HepG2 (cell line): Measurements from ENCODE around the gene OR1J1. TPM values are rescaled to one million over a fixed set of nuclear protein-coding genes. Genes with fewer than 3 reads are reported as not detected.

ENCODE experiments used
- ATAC-seq: fragments of 200-7000 bp; cut with Tn5 transposase; 3 replicates; pipeline ENCODE4 v1.9.1; 2020; ENCODE audit warnings: mild to moderate bottlenecking, moderate library complexity
- BruUV-seq: library from RNA; stranded (reverse); fragments of 400-500 nt; replicated peaks from 2 replicates; lab custom pipeline; 2021; lab: Mats Ljungman, UMichigan
- CTCF ChIA-PET: fragments of 300-600 bp; formaldehyde crosslinking; extraction: SDS; loops from one replicate; lab custom pipeline; 2021; ENCODE audit warnings: low total read pairs, inconsistent platforms, low intra/inter-chr PET ratio; lab: Yijun Ruan, JAX
- POLR2A ChIA-PET: fragments of 350-600 bp; sonication (Branson Sonifier 250); formaldehyde crosslinking; loops from one replicate; lab custom pipeline; 2020; ENCODE audit warnings: antibody characterized with exemption, inconsistent platforms; lab: Yijun Ruan, JAX
- DNase-seq: peaks from one replicate; pipeline ENCODE4 v3.0.0-alpha.2; 2015; ENCODE audit warnings: low spot score
- FAIRE-seq: peaks from 3 replicates; lab custom pipeline; 2011; peaks lifted over from hg19 to GRCh38; lab: Jason Lieb, UNC
- H2AFZ ChIP-seq: one replicate; pipeline ENCODE4 v1.6.1; 2011; ENCODE audit warnings: low read length, inconsistent platforms
- H3K27ac ChIP-seq: fragments of 300-600 bp; 3 replicates; pipeline ENCODE4 v1.8.0; 2011; ENCODE audit warnings: mixed run types, mild to moderate bottlenecking, mixed read lengths, low read length, inconsistent platforms; ENCODE audit not compliant: insufficient read depth; ENCODE audit errors: extremely low read length
- H3K27me3 ChIP-seq, 2 experiments: fragments of 200-600 bp in 1 of 2; 2 replicates in 1 of 2; 3 replicates in 1 of 2; pipeline versions ENCODE4 v1.6.0 to v1.8.0; 2011; ENCODE audit warnings: low read length in 2 of 2, mild to moderate bottlenecking in 2 of 2, moderate library complexity in 2 of 2, inconsistent platforms in 1 of 2; ENCODE audit not compliant: insufficient read depth in 2 of 2, control insufficient read depth in 1 of 2
- H3K36me3 ChIP-seq, 2 experiments: fragments of 200-600 bp in 1 of 2; replicated peaks in 1 of 2; 2 replicates in 1 of 2; 3 replicates in 1 of 2; pipeline versions ENCODE4 v1.5.1 to v1.8.0; 2011; ENCODE audit warnings: low read length in 2 of 2, inconsistent platforms in 1 of 2; ENCODE audit not compliant: insufficient read depth in 2 of 2, control insufficient read depth in 1 of 2
- H3K4me1 ChIP-seq: 2 replicates; pipeline ENCODE4 v1.5.1; 2012; ENCODE audit warnings: low read length, inconsistent platforms; ENCODE audit not compliant: insufficient read depth
- H3K4me2 ChIP-seq: 2 replicates; pipeline ENCODE4 v1.6.0; 2011; ENCODE audit warnings: low read depth, low read length, inconsistent platforms
- H3K4me3 ChIP-seq, 3 experiments: fragments of 200-600 bp in 1 of 3; sonication (generic), shearing (Covaris generic) in 1 of 3; replicated peaks in 1 of 3; 2 replicates each; pipeline ENCODE4 v1.5.1; 2011 to 2016; ENCODE audit warnings: low read length in 3 of 3, inconsistent platforms in 2 of 3, low read depth in 2 of 3, mild to moderate bottlenecking in 2 of 3, control low read depth in 1 of 3, mixed read lengths in 1 of 3; ENCODE audit not compliant: insufficient read depth in 1 of 3
- H3K79me2 ChIP-seq: one replicate; pipeline ENCODE4 v1.6.1; 2011; ENCODE audit warnings: low read length, inconsistent platforms; ENCODE audit not compliant: insufficient read depth
- H3K9ac ChIP-seq: 2 replicates; pipeline ENCODE4 v1.6.0; 2011; ENCODE audit warnings: mild to moderate bottlenecking, low read depth, low read length, inconsistent platforms; ENCODE audit not compliant: insufficient read depth
- H3K9me3 ChIP-seq: 2 replicates; pipeline ENCODE4 v1.5.1; 2012; ENCODE audit warnings: mild to moderate bottlenecking, low read length
- H4K20me1 ChIP-seq: 2 replicates; pipeline ENCODE4 v1.6.0; 2011; ENCODE audit warnings: inconsistent platforms, mild to moderate bottlenecking, low read length, moderate library complexity; ENCODE audit not compliant: insufficient read depth
- EZH2 ChIP-seq: conservative IDR thresholded peaks from 2 replicates; pipeline ENCODE4 v1.6.1; 2012; ENCODE audit warnings: mild to moderate bottlenecking, low read depth, low read length, moderate library complexity
- JUNB ChIP-seq: sonication (generic); formaldehyde crosslinking; IDR thresholded peaks from 2 replicates; pipeline ENCODE4 v1.8.0; 2022; ENCODE audit warnings: missing genetic modification reagents, mild to moderate bottlenecking, borderline replicate concordance
- KAT7 ChIP-seq: IDR thresholded peaks from 2 replicates; pipeline ENCODE4 v1.6.1; 2018; ENCODE audit warnings: borderline replicate concordance, missing compliant biosample characterization
- ZNF556 ChIP-seq: sonication (generic); formaldehyde crosslinking; IDR thresholded peaks from 2 replicates; pipeline ENCODE4 v1.4.0; 2020; ENCODE audit warnings: mild to moderate bottlenecking, missing genetic modification reagents, borderline replicate concordance
- ZNF720 ChIP-seq: sonication (generic); formaldehyde crosslinking; IDR thresholded peaks from 2 replicates; pipeline ENCODE4 v1.4.0; 2020; ENCODE audit warnings: missing genetic modification reagents
- WGBS: methylation state at CpG from one replicate; pipeline ENCODE4 v1.1.6; 2017; ENCODE audit warnings: low lambda C conversion rate; 5-methylcytosine and 5-hydroxymethylcytosine counted together
- in situ Hi-C: cut with HindIII; loops from 2 replicates; pipeline ENCODE4 v1.10.0; 2017; ENCODE audit warnings: low pct_unique_long_range_greater_than_20kb; ENCODE audit not compliant: extremely low pct_ligation_motif_present
- intact Hi-C: fragments of 100-400 bp; cut with micrococcal nuclease; formaldehyde crosslinking; loops from one replicate; pipeline ENCODE4 v1.10.0; 2022; ENCODE audit not compliant: unreplicated experiment
- polyA plus RNA-seq, 8 experiments: library from polyadenylated mRNA; depleted of rRNA in 3 of 8; stranded (reverse) in 7 of 8; unstranded in 1 of 8; fragments of >200 nt; fragmentation: Illumina TruSeq in 4 of 8; extraction: Trizol in 4 of 8; gene quantifications; 2 replicates each; pipeline versions ENCODE4 v1.2.1 to v1.2.3, GENCODE V29; 2011 to 2016; ENCODE audit warnings: low read depth in 4 of 8, missing spikeins in 1 of 8, mixed read lengths in 1 of 8; ENCODE audit not compliant: insufficient read depth in 1 of 8
- total RNA-seq, 5 experiments: library from RNA; depleted of rRNA; stranded (reverse); fragments of >200 nt; fragmentation: Illumina TruSeq; extraction: Trizol; gene quantifications; 2 replicates each; pipeline ENCODE4 v1.2.3, GENCODE V29; 2016; ENCODE audit warnings: low read depth in 1 of 5
- TF ChIP-seq, protein P1 (sequence below): sonication (generic); formaldehyde crosslinking; IDR thresholded peaks from 2 replicates; pipeline ENCODE4 v1.4.0; 2020; ENCODE audit warnings: mild to moderate bottlenecking, missing genetic modification reagents
- TF ChIP-seq, protein P2 (sequence below): sonication (generic); formaldehyde crosslinking; IDR thresholded peaks from 2 replicates; pipeline ENCODE4 v1.5.0; 2020; ENCODE audit warnings: mild to moderate bottlenecking, missing genetic modification reagents

OR1J1 gene
- total and polyA plus RNA-seq, 2 of the 13 experiments (the other 11 are each of a cell fraction or from before 2014, with no cell fraction given): not detected

DNA sequence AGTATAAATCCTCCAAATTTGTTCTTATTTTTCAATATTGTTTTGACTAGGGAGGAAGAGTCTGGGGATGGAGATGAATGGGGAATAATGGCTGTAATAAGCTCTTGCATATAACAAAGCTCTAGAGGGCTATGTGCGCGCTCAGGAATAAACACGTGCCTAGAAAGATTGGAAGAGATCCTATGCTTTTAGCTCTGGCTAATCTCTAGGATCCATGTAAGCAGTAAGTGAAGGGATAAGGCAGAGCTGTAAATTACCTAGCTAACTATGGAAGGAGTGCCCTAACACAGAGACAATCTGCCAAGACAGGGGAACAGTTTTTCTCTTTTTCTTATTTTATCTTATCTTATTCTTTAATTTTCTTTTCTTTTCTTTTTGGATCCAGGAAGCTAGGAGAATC lies 21.6 kb downstream of the OR1J1 start (continued):
- TF ChIP-seq, protein P1, sequence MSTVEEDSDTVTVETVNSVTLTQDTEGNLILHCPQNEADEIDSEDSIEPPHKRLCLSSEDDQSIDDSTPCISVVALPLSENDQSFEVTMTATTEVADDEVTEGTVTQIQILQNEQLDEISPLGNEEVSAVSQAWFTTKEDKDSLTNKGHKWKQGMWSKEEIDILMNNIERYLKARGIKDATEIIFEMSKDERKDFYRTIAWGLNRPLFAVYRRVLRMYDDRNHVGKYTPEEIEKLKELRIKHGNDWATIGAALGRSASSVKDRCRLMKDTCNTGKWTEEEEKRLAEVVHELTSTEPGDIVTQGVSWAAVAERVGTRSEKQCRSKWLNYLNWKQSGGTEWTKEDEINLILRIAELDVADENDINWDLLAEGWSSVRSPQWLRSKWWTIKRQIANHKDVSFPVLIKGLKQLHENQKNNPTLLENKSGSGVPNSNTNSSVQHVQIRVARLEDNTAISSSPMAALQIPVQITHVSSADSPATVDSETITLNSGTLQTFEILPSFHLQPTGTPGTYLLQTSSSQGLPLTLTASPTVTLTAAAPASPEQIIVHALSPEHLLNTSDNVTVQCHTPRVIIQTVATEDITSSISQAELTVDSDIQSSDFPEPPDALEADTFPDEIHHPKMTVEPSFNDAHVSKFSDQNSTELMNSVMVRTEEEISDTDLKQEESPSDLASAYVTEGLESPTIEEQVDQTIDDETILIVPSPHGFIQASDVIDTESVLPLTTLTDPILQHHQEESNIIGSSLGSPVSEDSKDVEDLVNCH (CRISPR knock-in tag): no peak
- TF ChIP-seq, protein P2, sequence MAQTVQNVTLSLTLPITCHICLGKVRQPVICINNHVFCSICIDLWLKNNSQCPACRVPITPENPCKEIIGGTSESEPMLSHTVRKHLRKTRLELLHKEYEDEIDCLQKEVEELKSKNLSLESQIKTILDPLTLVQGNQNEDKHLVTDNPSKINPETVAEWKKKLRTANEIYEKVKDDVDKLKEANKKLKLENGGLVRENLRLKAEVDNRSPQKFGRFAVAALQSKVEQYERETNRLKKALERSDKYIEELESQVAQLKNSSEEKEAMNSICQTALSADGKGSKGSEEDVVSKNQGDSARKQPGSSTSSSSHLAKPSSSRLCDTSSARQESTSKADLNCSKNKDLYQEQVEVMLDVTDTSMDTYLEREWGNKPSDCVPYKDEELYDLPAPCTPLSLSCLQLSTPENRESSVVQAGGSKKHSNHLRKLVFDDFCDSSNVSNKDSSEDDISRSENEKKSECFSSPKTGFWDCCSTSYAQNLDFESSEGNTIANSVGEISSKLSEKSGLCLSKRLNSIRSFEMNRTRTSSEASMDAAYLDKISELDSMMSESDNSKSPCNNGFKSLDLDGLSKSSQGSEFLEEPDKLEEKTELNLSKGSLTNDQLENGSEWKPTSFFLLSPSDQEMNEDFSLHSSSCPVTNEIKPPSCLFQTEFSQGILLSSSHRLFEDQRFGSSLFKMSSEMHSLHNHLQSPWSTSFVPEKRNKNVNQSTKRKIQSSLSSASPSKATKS (CRISPR knock-in tag): no peak
- TF ChIP-seq JUNB (no peak), KAT7 (no peak)

DNA sequence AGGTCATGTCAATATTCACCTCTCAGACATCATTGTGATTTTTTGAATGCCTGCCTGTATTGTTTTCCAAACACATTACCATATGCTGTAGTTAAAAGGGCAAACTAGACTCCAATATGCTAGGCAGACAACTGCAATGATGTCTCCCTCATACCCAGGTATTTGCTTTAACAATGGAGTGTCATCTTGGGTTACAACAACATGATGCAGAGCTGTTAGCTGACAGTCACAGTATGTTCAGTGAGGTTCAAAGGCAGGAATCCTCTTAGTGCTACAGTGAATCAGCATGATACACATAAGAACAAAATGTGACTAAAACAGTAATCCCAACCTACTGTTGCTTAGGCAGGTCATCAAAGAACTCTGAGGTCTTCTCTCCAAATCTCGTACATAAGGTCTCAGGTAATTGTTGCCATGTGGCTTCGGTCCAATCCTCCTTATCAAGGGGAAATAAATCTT lies 24.0 kb downstream of the OR1J1 start:
- 16% methylated on average over 2 of the region's 2 CpGs for WGBS
- Histone ChIP-seq H3K27ac (no peak overlapping the region), H3K4me2 (no peak overlapping the region), H4K20me1 (no peaks in the 10 kb centered on the region), H2AFZ (no peak overlapping the region), H3K36me3 (no peaks in the 10 kb centered on the region), H3K79me2 (no peaks in the 10 kb centered on the region), H3K4me1 (no peaks in the 10 kb centered on the region), H3K27me3 (no peaks in the 10 kb centered on the region), H3K9me3 (no peaks in the 10 kb centered on the region), H3K9ac (no peak overlapping the region), H3K4me3 (no peak overlapping the region)
- TF ChIP-seq EZH2 (no peak), ZNF556 (CRISPR knock-in tag) (no peak), ZNF720 (CRISPR knock-in tag) (no peak)
- no TSS peak for BruUV-seq
- ATAC-seq (no peak), FAIRE-seq (no peak), DNase-seq (no peak)
- CTCF ChIA-PET: interaction anchor here (1.1 to 1.7 kb wide), 2 partner anchors 328 to 359 kb away, joined by 3 to 8 read pairs; no protein-coding TSS in a partner anchor
- in situ Hi-C loops (loop anchor here (10.0 kb wide), 2 partner anchors 329 to 359 kb away; partner anchors contain the start of gene TTLL11), intact Hi-C loops (loop anchor here (1.0 to 5.0 kb wide), 4 partner anchors 74 to 356 kb away; no protein-coding TSS in a partner anchor)
- POLR2A ChIA-PET: no interaction called here
